Muscle layer of duodenum (tissue), 2 donors: ENCODE data around the gene PEF1.

Experiments used
- H3K27ac ChIP-seq: one replicate; pipeline ENCODE4 v1.7.0; 2013; ENCODE audit warnings: mild to moderate bottlenecking, low read length
- H3K27me3 ChIP-seq: one replicate; pipeline ENCODE4 v1.7.0; 2013; ENCODE audit warnings: low read depth, mild to moderate bottlenecking, control low read depth, low read length
- H3K36me3 ChIP-seq, 2 donors: one replicate each; pipeline ENCODE4 v1.7.0; 2013; ENCODE audit warnings: low read length in 2 of 2, control low read depth in 1 of 2, mild to moderate bottlenecking in 1 of 2; ENCODE audit not compliant: insufficient read depth in 2 of 2, control insufficient read depth in 1 of 2
- H3K4me1 ChIP-seq, 2 donors: one replicate each; pipeline ENCODE4 v1.7.0; 2013; ENCODE audit warnings: low read length in 2 of 2, mild to moderate bottlenecking in 2 of 2, control low read depth in 1 of 2, moderate library complexity in 1 of 2; ENCODE audit not compliant: insufficient read depth in 2 of 2, control insufficient read depth in 1 of 2
- H3K4me3 ChIP-seq, 2 donors: one replicate each; pipeline ENCODE4 v1.7.0; 2013; ENCODE audit warnings: low read length in 2 of 2, low read depth in 1 of 2, mild to moderate bottlenecking in 1 of 2
- H3K9me3 ChIP-seq, 2 donors: one replicate each; pipeline ENCODE4 v1.7.0; 2013; ENCODE audit warnings: low read length in 2 of 2, control low read depth in 1 of 2, mild to moderate bottlenecking in 1 of 2; ENCODE audit not compliant: control insufficient read depth in 1 of 2
- donor health status: healthy.

PEF1 gene

DNA sequence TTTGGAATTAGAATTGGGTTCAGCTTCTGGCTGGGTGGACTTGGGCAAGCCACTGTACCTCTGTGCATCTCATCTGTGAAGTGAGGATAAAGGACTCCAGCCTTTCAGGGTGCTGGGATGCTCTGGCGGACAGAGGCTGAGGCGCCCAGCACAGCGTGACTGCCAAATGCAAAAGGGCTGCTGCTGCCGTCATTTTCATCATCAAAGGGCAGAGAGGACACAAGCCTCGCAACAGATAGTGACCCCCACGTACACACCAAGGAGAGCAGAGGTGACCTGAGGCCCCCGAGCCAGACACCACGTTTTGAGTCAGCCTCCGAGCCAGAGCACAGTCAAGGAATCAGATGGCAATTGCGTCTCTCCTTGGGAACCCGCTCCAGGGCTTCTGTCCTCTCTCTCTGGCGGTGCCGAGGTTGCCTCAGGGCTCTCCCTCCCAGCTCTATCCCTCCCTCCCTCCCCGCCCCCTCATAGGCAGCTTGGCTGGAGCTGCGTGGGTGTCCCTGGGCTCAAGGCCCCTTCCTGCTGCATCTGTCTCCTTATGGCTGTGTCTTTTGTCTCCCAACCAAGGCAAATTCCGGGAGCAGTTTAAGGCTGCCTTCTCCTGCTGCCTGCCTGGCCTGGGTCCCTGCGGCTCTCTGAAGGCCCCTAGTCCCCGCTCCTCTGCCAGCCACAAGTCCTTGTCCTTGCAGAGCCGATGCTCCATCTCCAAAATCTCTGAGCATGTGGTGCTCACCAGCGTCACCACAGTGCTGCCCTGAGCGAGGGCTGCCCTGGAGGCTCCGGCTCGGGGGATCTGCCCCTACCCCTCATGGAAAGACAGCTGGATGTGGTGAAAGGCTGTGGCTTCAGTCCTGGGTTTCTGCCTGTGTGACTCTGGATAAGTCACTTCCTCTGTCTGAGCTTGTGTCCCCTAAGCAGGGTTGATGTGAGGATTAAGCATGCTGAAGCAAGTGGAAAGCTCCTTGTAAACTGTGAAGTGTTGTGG, 18.2 kb downstream of the PEF1 start:
- H3K4me3 ChIP-seq, result no peak overlapping the region
- no peaks in the 10 kb centered on the region for H3K27me3 ChIP-seq
- peaks cover 8 to 24% of the 10 kb centered on the region in 2 donors for H3K4me1 ChIP-seq
- H3K27ac ChIP-seq, result no peak overlapping the region
- peaks cover 24 to 35% of the 10 kb centered on the region in 2 donors for H3K36me3 ChIP-seq
- H3K9me3 ChIP-seq, result no peaks in the 10 kb centered on the region

DNA sequence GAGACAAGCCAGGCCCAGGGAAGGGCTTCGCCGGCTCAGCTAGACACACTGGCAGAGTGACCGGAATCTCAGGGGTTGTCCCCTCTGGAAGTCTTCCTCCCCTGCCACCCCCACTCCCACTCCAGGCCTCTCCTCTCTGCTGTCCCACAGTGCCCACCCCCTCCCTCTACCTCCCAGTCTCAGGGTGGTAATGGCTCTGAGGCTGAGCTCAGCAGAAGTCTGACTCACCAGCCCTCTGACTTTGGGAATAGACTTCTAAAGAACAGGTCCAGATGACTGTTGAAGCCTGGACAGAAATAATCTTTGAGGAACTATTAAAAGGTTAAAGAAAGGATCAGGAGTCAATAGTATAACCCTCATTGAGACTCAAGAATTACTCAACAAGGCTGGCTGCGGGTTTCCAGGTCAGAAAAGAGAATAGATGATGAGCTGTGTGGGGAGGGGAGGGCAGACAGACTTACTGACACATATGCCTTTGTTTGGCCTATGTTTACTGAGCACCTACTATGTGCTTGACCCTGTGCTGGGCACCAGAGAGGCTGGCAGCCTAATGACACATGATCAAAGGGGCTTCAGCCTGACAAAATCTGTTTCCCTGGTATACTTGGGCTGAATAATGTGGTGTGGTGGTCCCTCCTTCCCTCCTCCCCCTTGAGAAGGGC, 19.0 kb downstream of the PEF1 start:
- Histone ChIP-seq H3K36me3 (peaks cover 19 to 26% of the 10 kb centered on the region in 2 donors), H3K27me3 (no peaks in the 10 kb centered on the region), H3K4me3 (no peak overlapping the region), H3K4me1 (peaks cover 8 to 24% of the 10 kb centered on the region in 2 donors), H3K27ac (no peak overlapping the region), H3K9me3 (no peaks in the 10 kb centered on the region)

DNA sequence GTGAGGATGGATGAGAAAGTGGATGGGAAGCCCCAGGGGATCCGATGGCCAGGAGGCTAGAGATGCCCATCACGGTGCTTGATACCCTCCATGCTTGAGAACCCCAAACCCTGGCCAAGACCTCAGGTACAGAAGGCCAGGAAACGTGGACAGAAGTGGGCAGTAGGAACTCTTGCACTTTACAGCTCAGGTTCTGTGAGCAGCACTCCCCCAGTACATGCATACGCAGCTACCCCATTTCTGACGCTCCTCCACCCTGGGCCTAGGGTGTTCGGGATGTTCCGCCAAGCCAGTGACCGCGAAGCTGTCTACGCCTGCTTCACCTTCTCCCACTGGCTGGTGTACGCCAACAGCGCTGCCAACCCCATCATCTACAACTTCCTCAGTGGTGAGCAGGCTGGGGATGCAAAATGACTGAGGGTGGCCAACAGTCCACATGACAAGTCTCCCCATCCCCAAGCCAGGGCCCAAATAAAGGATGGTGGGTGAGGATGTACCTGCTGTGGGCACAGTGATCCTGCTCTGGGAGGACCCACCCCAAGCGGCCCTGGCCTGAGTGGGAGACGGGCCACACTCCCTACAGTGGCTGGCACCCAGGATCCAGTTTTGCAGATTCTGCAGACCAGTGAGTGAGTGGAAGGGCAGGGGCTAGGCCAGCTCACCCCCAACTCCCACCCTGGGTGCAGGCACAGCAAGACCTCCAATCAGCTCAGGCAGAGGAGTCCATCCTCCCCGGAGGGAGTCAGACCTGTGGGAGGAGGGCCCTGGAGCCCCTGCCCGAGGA, 19.8 kb downstream of the PEF1 start:
- no peaks in the 10 kb centered on the region for H3K9me3 ChIP-seq
- H3K27ac ChIP-seq, result no peak overlapping the region
- no peaks in the 10 kb centered on the region for H3K27me3 ChIP-seq
- H3K4me3 ChIP-seq, result no peak overlapping the region
- peaks cover 12 to 19% of the 10 kb centered on the region in 2 donors for H3K36me3 ChIP-seq
- H3K4me1 ChIP-seq, result peaks cover 8 to 24% of the 10 kb centered on the region in 2 donors

DNA sequence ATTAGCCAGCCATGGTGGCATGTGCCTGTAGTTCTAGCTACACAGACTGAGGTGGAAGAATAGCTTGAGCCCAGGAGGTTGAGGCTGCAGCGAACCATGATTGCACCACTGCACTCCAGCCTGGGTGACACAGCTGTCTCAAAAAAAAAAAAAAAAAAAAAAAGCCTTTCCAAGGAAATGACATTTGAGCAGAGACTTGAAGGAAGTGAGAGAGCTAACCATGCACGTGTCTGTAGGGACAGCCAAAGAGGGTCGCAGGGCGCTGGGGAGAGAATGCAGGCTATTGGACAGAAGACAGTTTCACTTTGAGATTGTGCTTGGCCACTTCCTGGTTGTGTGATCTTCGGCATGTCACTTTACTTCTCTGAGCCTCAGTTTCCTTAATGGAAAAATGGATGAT, 20.4 kb downstream of the PEF1 start:
- H3K4me3 ChIP-seq, result no peak overlapping the region
- no peaks in the 10 kb centered on the region for H3K9me3 ChIP-seq
- H3K27me3 ChIP-seq, result no peaks in the 10 kb centered on the region
- H3K4me1 ChIP-seq, result peaks cover 8 to 24% of the 10 kb centered on the region in 2 donors
- no peak overlapping the region for H3K27ac ChIP-seq
- H3K36me3 ChIP-seq, result peaks cover 6 to 13% of the 10 kb centered on the region in 2 donors

DNA sequence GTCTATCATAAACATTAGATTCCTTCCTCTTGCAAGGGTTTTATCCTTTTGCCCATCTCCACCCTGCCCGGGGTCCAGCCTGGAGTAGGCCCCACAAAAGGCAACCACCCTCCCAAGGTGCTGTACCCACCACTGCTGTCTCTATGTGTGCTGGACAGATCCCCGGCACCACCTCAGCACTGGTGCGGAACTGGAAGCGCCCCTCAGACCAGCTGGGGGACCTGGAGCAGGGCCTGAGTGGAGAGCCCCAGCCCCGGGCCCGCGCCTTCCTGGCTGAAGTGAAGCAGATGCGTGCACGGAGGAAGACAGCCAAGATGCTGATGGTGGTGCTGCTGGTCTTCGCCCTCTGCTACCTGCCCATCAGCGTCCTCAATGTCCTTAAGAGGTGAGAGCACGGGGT, 21.3 kb downstream of the PEF1 start:
- H3K27me3 ChIP-seq, result peaks cover 4% of the 10 kb centered on the region
- H3K9me3 ChIP-seq, result no peaks in the 10 kb centered on the region
- H3K4me1 ChIP-seq, result peaks cover 8 to 23% of the 10 kb centered on the region in 2 donors
- no peak overlapping the region for H3K27ac ChIP-seq
- H3K36me3 ChIP-seq, result peaks cover 0 to 3% of the 10 kb centered on the region in 2 donors
- no peak overlapping the region for H3K4me3 ChIP-seq

DNA sequence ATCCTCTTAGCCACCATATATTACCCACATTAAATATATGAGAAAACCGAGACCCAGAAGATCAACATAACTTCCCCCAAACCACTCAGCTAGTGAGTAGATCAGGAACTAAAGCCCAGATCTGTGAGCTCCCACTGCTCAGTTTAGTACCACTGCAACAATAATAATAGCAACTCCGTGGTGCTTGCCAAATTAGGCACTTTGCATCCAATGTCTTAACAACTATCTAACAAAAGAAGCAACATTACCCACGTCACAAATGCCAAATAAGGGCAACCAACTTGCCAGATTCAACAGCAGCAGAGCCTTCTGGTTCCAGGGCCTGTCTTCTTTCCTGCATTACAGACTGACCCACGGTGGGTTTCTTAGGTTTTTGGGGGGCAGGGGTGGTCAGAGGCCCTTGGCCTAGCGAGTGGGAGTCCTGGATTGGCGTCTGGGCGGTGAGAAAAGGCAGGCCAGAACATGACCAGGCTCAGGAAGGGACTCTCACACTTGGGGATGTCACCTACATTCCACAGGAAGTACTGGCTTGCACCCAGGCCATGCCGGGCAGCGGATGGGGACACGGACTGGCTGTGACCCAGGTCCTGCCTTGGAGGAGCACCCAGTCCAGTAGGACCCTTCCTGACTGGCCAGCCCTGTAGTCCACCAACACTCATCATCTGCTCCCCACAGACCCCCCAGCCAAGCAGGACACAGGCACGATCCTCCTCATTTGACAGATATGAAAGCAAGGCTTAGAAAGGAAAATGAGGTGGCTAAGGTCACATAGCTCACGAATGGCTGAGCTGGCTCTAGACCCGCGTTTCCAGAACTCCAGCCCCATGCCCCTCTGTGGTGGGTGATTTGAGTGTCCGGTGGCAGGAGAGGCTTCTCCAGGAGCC, 22.6 kb downstream of the PEF1 start:
- no peak overlapping the region for H3K27ac ChIP-seq
- no peak overlapping the region for H3K4me3 ChIP-seq
- H3K9me3 ChIP-seq, result no peaks in the 10 kb centered on the region
- H3K27me3 ChIP-seq, result peaks cover 5% of the 10 kb centered on the region
- peaks cover 0 to 19% of the 10 kb centered on the region in 2 donors for H3K4me1 ChIP-seq
- no peaks in the 10 kb centered on the region for H3K36me3 ChIP-seq

DNA sequence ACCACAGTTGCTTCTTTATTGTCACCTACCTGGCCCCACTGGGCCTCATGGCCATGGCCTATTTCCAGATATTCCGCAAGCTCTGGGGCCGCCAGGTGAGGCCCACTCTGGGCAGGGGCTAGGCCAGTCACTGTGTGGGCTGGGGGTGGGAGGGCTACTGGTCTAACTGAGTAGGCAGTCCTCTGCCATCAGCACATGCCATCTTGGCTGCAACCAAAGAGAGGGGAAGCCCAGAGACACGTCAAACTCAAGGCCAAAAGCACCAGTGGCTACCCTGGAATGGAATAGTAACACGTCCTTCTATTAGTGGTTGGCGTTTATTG, 23.2 kb downstream of the PEF1 start:
- Histone ChIP-seq H3K27me3 (peaks cover 5% of the 10 kb centered on the region), H3K36me3 (no peaks in the 10 kb centered on the region), H3K27ac (no peak overlapping the region)

DNA sequence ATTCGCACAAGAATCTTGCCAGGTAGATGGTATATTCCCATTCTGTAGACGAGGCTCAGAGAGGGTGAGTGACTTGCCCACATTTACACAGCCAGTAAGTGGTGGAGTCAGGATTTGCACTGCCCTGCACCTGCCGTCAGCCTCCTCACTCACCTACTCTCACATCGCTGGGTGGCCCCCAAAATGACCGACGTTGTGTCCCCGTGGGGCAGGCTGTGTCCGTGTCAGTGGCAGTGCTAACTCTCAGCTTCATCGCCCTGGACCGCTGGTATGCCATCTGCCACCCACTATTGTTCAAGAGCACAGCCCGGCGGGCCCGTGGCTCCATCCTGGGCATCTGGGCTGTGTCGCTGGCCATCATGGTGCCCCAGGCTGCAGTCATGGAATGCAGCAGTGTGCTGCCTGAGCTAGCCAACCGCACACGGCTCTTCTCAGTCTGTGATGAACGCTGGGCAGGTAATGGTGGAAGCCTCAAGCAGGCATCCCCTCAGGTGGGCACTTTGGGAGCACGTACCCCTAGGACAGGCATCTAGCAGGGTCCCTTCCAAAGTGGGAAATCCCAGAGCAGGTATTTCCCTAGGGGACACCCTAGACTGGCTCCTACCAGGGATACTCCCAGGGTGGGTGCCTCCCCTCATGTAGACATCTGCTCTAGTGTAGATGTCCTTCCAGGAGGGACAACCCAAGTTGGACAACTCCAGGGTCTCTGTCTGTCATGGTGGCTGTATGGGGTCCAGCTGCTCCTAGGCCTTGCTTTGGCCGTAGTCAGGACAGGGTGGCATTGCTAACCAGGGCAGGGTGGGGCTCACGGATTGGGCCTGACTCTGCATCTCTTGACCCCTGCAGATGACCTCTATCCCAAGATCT, 23.8 kb downstream of the PEF1 start:
- Histone ChIP-seq H3K27me3 (peaks cover 5% of the 10 kb centered on the region), H3K4me1 (peaks cover 0 to 9% of the 10 kb centered on the region in 2 donors), H3K27ac (no peak overlapping the region)

More for the DNA sequence above, 23.2 kb downstream of the PEF1 start:
- Histone ChIP-seq H3K4me3 (no peak overlapping the region), H3K9me3 (no peaks in the 10 kb centered on the region), H3K4me1 (peaks cover 0 to 13% of the 10 kb centered on the region in 2 donors)

DNA sequence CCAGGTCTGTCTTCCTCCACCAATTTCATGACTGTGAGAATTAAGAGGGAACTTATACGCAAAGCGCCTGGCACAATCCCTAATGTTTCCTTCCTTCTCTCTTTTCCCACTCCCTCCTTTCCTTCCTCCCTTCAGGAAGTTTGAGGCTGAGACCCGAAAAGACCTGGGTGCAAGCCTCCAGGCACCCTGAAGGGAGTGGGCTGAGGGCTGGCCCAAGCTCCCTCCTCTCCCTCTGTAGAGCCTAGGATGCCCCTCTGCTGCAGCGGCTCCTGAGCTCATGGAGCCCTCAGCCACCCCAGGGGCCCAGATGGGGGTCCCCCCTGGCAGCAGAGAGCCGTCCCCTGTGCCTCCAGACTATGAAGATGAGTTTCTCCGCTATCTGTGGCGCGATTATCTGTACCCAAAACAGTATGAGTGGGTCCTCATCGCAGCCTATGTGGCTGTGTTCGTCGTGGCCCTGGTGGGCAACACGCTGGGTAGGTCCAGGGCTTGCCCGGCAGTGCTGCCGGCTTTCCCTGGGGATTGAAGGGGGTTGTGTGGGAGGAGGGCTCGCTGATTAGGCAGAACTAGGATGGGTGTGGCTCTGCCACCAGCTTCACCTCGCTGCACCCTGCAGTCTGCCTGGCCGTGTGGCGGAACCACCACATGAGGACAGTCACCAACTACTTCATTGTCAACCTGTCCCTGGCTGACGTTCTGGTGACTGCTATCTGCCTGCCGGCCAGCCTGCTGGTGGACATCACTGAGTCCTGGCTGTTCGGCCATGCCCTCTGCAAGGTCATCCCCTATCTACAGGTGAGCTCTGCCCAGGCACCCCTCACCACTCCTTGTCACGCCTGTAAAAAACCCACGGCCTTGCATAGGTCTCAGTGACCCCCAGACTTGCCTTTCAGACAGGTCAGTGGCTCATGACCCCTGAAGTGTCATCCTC, 25.5 kb downstream of the PEF1 start:
- H3K27ac ChIP-seq, result no peak overlapping the region
- no peaks in the 10 kb centered on the region for H3K36me3 ChIP-seq
- H3K4me3 ChIP-seq, result no peak overlapping the region
- peaks cover 0 to 9% of the 10 kb centered on the region in 2 donors for H3K4me1 ChIP-seq
- H3K9me3 ChIP-seq, result no peaks in the 10 kb centered on the region
- H3K27me3 ChIP-seq, result peaks cover 5% of the 10 kb centered on the region

More for the DNA sequence above, 23.8 kb downstream of the PEF1 start:
- Histone ChIP-seq H3K9me3 (no peaks in the 10 kb centered on the region), H3K36me3 (no peaks in the 10 kb centered on the region), H3K4me3 (no peak overlapping the region)
